ENCODE measurements around the gene C3orf80.

DNA sequence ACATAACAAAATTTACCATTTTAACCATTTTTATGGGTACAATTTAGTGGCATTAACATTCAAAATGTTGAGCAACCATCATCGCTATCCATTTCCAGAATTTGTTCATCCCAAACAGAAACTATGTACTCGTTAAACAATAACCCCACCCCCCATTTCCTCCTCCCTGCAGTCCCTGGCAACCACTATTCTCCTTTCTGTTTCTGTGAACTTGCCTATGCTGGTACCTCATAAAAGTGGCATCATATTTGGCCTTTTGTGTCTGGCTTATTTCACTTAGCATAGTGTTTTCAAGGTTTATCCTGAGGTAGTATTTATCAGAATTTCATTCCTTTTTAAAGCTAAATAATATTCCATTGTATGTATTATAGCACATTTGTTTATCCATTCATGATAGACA, 32.4 kb downstream of the C3orf80 start:
- TF ChIP-seq, protein P1, sequence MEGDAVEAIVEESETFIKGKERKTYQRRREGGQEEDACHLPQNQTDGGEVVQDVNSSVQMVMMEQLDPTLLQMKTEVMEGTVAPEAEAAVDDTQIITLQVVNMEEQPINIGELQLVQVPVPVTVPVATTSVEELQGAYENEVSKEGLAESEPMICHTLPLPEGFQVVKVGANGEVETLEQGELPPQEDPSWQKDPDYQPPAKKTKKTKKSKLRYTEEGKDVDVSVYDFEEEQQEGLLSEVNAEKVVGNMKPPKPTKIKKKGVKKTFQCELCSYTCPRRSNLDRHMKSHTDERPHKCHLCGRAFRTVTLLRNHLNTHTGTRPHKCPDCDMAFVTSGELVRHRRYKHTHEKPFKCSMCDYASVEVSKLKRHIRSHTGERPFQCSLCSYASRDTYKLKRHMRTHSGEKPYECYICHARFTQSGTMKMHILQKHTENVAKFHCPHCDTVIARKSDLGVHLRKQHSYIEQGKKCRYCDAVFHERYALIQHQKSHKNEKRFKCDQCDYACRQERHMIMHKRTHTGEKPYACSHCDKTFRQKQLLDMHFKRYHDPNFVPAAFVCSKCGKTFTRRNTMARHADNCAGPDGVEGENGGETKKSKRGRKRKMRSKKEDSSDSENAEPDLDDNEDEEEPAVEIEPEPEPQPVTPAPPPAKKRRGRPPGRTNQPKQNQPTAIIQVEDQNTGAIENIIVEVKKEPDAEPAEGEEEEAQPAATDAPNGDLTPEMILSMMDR (conservative IDR thresholded peaks at IDR 0.05), result no peak
- TF ChIP-seq ZFX (IDR thresholded peaks at IDR 0.05), result no peak

Measured in C4-2B (cell line).